Stimulated activated CD8-positive, alpha-beta memory T cell treated with anti-CD3 and anti-CD28 coated beads, Interleukin-7, amount 100 ng/mL, for 48 hours (primary cell): ENCODE results near the gene SCAMP5.
A peak's percentile ranks its signal among the peaks of the same experiment; 100 is the strongest.

Experiments used
- DNase-seq, 2 donors: peaks; one replicate each; pipeline ENCODE4 v3.0.0-alpha.2; 2020; ENCODE audit warnings: low read depth in 1 of 2; ENCODE audit errors: extremely low read depth in 1 of 2

The SCAMP5 gene

DNA sequence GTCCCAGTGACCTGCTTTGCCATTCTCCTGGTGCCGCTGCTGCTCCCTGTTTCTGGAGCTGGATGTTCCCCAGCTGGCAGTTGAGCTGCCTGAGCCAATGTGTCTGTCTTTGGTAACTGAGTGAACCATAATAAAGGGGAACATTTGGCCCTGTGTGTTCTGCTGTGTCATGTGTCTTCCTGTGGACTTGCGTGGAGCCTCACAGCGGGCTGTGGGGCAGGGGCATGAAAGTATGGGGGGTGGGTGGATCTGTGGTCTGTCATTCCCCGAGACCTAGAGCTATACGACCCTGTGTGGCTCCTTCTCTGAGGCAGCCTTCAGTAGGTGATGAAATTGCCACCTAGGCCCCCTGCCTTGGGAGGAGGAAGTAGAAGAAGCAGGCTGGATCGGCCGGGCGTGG is 26.0 kb downstream of the SCAMP5 start:
- DNase-seq: no peak

DNA sequence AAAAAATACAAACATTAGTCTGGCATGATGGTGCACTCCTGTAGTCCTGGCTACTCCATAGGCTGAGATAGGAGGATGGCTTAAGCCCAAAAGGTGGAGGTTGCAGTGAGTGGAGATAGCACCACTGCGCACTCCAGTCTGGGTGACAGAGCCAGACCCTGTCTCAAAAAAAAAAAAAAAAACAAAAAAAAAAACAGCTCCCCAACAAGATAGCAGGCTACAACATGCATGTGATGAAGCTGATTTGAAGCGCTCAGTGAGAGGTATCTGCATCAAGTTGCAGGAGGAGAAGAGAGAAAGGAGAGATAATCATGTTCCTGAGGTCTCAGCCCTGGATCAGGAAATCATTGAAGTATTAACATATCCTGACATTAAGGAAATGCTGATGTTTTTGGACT is 27.4 kb downstream of the SCAMP5 start:
- DNase-seq: no peak

DNA sequence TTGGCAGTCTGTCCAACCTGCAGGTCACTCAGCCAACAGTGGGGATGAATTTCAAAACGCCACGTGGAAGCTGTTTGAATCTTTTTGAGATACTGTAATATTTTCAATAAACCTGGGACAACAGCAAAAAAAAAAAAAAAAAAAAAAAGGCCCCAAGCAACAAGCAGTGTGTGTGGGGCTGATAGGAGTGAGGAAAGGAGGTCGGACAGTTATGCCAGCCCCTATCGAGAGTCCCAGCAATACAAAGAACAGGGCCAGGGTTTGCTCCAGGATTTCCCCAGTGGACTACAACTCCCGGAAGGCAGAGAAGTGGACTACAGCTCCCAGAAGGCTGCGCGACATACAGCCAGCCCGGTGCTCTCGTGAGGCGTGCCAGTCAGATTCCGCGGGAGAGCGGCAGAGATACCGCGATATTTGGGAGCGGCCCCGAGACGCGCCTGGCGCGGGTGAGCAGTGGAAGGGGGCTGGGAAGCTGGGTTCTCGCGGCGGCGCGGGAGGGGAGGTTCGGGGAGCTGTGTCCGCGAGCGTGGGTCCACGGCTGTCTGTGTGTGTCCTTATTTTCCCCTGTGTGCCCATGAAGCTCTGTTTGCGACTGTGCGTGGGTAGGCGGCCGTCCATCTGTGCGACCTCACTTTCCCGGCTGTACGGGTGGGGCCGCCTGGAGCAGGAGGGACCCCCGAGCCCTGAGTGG is 28.0 kb downstream of the SCAMP5 start, which contains the start of gene PPCDC:
PPCDC (plus strand) TSS at position 410 of the 691 bp plus-strand sequence. CDS start 4,729 bp downstream, outside the sequence.
- DNase-seq: peak; percentile 83 to 93

DNA sequence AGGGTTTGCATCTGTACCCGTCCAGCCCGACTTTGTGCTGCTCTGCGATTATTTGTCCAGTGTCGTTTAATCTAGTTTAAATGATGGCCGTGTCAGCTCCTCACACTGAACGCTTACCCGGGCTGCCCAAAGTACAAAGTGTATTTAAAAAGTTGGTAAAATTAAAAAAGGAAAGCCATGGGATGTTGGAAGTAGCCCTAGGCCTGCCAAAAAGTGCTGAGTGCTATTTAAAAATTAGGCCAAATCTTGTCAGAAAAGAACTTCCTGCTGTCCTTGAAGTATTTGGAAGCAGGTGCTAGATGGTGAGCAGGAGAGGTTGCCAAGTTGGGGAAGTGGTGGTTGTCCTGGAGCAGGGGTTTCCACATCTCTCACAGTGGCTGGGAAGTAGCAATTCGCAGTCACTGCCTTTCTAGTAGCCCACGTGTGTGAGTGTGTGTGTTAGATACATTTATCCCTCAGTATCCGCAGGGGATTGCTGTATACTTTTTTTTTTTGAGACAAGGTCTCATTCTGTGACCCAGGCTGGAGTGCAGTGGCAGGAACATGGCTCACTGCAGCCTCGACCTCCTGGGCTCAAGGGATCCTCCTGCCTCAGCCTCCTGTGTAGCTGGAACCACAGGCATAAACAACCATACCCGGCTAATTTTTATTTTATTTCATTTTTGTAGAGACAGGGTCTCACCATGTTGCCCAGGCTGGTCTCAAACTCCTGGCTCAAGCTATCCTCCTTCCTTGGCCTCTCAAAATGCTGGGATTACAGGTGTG is 28.7 kb downstream of the SCAMP5 start:
- DNase-seq: no peak

DNA sequence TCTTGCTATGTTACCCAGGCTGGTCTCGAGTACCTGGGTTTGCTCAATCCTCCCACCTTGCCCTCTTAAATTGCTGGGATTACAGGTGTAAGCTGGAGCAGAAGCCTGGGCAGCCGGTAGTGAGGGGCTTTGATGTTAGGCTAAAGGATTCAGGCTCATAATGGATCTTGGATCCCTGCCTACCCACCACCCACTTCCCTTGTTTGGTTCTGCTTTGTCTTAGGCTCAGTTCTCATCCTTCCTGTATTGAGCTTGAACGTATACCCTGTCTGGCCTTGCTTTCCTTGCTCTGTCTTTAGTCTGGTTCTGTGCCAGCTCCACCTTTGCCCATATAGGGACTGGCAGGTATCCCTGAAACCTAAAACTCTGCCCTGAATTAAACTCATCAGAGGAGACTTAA is 29.7 kb downstream of the SCAMP5 start:
- DNase-seq: no peak

DNA sequence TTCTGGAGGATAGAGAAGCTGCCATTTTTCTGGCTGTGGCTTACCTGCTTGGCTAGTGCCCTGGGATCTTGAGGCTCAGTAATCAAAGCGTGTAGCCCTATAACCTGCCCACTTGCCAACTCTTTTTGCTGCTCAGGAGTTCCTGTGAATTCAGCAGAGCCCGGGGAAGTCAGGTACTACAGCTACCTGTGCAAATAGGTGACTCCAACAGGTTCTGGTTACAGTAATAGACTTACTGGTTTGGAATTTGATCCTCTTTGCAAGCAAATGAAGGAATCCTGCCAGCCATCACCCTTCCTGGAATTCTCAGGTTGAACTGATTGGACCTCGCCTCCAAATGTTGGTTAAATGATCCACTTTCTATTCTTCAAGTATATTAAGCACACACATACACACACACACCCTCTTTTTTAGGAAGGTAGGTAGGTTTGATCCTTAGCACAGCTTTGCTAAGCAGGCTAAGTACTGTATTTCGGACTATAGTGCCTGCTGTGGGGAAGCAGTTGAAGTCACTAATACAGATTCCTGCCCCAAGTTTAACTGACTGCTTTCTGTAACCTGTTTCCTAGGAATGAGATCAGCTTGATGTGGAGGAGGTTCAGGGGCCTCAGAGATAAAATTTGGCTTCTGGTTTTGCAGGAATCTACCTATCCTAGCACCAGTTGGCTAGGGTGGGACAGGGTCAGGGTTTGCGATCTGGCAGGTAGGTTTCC is 30.3 kb downstream of the SCAMP5 start:
- DNase-seq: no peak

DNA sequence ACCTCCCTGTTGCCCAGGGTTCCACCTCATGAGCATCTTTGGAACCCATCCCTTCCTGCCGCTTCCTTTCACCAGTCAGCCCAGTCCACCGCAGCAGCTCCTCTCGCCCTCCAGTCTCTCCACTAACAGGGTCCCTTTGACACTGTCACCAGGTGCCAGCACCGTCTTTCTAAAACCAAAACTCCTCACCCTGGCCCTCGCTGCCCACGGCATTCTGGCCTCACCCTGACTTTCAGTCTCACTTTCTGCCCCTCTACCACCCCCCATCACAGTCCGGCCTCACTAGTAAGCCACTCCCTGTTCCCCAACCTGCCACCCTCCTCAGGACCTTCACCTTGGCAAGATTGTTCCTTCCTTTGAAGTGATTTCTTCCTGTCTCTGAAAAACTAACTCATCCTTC is 32.2 kb downstream of the SCAMP5 start:
- no peak for DNase-seq

DNA sequence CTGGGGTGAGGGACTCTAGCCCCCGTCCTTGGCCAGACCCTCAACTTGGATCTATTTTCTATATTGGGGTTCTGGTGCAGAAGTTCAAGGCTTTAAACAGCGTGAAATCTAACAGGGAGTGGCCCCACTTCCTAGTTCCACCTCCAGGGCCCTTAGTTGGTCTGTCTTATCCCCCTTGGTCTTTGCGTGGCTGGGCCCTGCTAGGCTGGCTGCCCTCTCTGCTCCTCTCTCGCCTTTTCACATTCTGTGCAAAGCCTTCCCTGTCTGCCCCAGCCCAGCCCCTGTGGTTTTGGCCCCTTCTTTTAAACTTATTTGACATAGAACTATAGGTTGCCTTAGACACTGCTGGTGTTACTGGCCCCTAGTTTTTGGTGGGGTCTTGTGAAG is 33.6 kb downstream of the SCAMP5 start:
- DNase-seq: no peak

DNA sequence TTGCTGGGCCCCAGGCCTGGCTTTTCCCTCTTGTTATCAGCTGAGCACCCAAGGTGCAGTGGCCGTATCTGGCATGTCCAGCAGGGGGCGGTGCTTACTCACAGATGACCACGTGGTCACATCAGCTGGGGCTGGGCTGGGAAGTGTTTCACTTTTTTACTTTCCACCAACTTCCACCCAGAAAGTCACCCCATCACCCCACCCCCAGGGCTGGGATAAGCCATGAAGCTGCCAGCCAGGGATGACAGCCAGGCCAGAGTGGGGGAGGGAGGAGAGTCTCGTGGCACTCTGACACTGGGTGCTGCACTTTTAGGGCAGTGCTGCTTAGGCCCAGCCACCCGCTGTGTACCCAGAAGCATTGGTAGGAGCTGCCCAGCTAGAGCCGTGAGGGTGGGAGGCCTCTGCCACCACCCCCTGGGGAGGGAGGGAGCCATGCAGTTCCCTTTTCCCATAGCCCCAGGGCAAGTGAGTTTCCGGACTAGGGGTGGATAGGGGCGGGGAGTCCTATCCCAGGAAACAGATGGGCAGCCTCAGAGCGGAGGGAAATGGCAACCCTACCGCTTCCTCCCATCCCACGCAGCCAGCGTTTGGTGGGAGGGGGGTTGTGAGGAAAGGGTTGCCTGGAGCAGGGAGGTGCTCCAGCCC is 34.1 kb downstream of the SCAMP5 start:
- DNase-seq: peak; percentile 61 to 75

DNA sequence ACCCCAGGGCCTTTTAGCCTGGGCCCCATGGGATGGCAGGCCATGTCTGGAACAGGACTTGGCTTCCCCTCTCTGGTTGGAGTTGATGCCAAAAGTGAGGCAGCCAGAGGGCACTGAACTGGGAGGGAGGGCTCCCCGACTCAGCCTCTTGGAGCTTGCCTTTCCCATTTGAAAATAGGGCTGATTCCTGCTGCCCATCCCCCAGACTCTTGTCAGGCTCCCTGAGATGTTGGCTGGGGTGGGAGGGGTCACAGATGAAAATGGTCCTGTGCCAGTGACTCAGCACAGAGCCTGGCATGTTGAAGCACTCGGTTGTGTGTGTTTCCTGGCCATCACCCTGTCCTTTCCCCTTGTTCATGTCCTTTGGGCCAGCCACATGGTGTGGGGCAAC is 34.7 kb downstream of the SCAMP5 start:
- DNase-seq: no peak

DNA sequence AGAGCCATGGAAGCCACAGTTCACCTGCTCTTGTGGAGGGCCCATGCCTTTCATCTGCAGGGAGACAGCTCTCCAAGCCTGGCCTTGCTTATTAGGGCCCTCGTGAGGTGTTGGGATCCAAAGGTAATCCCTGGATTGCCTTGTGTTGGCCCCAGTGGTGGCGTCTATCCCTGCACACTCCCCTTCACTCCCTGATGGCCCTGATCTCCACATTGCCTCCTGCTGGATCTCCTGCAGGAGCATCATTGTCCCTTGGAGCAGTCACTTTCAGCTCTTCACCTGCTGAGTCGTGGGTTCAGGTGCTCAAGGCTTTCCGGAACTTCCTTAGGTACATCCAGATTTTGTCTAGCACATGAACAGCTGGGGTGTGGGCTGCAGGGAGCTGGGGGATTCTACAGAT is 35.1 kb downstream of the SCAMP5 start:
- no peak for DNase-seq

DNA sequence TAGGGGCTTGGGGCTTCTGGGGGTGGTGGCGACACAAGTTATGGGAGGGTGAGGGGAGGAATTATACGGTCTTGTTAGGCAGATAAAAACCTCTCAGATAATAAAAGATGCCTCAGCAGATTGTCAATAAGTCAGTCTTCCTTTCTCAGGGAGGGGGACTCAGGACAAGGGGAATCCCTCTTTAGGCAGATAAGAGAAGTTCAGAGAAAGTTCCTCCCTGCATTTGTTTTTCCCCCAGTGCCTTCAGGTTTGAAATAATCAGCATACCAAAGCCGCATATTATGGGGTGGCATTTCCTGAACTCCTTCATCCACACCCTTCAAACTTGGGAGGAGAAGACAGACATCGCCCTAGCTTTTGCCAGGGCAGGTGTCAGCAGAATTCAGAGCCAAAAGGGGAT is 36.5 kb downstream of the SCAMP5 start:
- no peak for DNase-seq

DNA sequence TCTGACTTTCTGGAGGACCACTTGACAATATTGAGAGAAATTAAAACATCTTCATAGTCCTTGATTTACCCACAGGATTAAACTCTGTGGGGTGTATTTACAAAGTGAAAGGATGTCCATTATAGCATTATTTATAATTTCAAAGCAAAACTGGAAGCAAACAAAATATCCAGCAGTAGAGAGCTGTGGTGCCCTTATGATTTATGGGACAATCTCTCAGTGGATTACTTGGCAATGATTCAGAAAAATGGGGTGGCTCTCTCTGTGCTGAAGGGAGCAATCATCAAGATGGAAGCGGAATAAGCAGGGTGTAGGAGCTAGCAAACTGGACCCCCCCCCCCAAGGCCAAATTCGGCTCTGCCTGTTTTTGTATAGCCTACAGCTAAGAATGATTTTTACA is 37.0 kb downstream of the SCAMP5 start:
- DNase-seq: no peak

DNA sequence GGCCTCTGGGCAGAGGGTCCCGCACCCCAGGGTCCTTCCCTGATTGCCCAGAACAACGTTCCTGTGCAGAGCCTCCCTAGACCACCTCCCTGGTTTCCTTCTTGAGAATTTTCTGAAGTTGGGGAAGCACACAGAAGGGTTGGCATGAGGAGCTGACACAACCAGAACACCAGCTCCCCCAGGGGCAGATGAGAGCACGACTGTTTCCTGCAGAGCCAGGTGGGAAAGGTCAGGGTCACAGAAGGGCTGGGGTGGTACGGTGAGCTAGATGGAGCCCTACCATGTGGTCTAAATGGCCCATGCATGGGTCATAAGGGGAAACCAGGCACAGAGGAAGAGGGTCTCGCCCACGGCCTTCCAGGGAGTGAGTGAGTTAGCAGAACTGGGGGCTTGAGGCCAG is 38.4 kb downstream of the SCAMP5 start:
- no peak for DNase-seq

DNA sequence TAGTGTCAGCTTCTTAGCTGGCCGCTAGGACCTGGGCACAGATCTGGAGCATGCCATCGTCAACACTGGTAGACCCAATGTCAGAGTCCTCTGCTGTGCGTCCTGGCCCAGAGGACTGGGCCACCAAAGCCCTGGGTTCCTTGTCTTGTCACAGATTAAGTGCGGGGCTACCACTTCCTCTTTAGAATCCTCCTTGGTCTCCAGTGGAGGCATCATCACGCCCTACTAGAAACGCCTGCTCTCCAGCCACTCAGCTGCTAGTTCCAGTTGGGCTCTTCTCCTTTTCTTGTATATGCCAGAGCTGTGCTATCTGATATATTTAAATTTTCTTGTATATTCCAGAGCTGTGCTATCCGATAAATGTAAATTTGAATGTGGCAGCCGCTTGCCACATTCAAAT is 39.3 kb downstream of the SCAMP5 start:
- no peak for DNase-seq

DNA sequence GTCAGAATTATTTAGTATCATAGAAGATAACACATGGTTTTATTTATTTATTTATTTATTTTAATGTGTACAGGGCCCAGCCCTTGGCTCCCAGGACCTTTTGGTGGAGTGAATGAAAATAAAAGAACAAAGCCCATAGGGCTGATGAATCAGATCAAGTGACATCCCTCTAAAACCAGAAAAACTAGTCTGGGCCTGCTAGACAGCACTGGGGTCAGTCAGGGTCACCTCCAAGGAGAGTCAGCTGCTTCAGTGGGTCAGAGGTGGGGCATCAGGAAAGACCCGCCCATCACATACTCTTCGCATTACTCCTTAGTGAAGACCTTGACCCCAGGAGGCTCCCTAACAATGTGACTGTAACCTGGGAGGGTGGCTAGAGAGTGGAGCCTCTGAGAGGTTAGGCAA is 40.9 kb downstream of the SCAMP5 start:
- no peak for DNase-seq

DNA sequence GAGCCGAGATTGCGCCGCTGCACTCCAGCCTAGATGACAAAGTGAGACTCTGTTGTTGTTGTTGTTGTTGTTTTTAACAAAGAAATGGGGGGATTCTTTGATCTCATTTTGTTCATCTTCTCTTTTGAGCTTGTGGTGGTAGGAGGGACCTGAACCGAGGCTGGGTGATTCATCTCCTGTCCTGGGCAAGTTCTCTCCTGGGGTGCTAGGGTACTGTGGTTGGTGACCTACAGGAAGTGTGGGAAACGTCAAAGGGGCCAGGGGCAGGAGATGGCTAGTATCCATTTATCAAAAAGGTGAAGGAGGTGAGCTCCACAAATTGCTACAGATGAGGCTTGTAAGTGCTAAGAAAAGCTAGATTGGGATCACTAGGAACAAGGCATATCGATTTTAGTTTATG is 42.3 kb downstream of the SCAMP5 start:
- DNase-seq: no peak

DNA sequence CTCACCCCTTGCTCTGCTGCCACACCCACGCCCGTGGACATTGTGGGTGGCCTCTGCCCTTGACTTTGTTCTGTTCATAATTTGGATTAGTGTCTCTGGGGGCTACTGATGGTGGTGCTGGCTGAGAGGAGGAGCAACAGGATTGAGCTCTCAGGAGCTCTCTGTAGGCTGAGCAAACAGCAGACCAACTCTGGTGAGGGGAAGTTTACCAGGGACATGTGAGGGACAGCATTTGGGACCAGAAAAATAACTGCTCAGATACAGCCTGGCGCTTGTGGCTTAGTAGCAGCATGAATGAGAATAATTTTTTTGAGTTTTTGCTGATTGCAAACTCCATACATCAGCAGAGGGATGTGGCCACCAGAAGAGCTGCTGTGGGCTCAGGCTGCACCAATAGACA is 42.9 kb downstream of the SCAMP5 start:
- no peak for DNase-seq

DNA sequence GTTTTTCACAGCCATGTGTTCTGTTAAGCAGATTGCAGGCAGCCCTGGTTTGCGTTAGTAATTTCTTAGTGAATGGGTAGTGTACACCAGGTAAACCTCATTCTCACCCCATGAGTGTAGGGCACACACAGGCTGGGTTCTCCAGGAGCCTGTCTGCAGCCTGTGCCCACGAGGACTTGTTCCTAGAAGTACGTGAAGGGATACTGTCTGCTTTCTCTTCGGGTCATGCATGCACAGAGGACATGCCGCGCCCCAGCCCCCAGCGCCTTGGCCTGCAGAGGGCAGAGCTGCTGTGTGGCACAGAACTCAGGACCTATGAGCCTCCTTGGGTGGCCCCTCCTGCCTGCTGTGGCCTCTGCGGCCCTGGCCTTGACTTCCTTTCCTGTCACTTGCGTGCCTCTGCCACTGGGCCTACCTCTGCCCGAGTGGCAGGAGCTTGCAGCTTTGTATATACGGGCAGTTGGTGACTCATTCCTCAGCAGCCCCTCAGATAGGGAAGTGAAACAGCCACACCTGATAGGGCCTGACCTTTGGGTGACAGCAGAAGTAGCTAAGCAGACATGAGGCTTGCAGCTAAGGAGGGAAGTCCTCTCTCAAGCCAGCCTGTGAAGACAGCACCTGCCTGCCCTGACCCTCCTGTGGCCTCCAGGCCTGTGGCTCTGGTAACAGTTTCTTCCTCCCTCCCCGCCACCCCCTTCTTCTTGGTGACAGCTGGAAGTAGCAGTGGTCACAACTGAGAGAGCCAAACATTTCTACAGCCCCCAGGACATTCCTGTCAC is 47.6 kb downstream of the SCAMP5 start:
- DNase-seq: peak; percentile 64

DNA sequence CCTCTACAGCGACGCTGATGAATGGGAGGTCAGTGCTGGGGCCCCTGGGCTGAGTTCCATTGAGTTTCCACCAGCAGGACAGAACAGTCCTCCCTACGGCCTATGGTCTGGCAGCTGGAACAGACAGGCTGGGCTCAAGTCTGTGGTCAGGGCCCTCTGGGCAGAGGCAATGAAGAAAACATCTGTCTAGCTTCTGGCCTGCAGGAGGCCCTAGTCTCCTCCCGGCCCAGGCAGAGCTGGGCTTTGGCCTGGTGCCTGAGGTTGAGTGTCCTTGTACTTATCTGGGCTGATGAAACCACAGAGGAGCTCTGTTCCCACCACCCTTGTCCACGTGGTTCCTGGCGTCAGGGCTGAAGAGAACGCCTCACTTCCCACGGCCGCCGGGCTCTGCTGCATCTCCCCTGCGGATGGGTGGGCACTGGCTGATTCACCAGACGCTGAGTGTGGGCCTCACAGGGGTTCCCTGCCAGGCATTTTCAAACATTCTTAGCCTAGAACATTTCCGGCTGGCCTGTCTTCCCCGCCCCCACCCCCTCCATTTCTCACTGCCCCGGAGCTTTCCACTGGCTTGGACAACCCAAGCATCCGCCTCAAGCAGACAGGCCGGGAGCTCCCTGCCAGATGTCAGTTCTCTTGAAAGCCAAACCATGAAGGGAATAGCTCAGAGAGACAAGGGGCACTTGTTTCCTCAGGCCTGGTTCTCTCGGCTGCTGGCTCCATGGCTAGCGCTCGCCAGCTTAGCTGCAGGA is 48.3 kb downstream of the SCAMP5 start:
- no peak for DNase-seq
